GM23338 (cell line): Measurements from ENCODE around the gene FHIT. TPM values are rescaled to one million over a fixed set of nuclear protein-coding genes. Genes with fewer than 3 reads are reported as not detected.

Experiments used
- ATAC-seq: fragments of 200-7000 bp; cut with Tn5 transposase; 3 replicates; pipeline ENCODE4 v1.9.1; 2020
- DNase-seq: peaks from one replicate; pipeline ENCODE4 v3.0.0-alpha.2; 2015; ENCODE audit warnings: low spot score
- H2AFZ ChIP-seq: fragments of 200-600 bp; sonication (generic); 2 replicates; pipeline ENCODE4 v1.8.0; 2016; ENCODE audit warnings: antibody characterized with exemption, mild to moderate bottlenecking, moderate library complexity
- H3F3A ChIP-seq: fragments of 200-600 bp; sonication (generic); replicated peaks from 2 replicates; pipeline ENCODE4 v1.8.0; 2017; ENCODE audit warnings: antibody characterized with exemption, mixed run types, low read depth
- H3K27ac ChIP-seq: fragments of 200-600 bp; sonication (generic); 2 replicates; pipeline ENCODE4 v1.6.1; 2016; ENCODE audit warnings: low read depth
- H3K27me3 ChIP-seq: fragments of 200-600 bp; sonication (generic); 2 replicates; pipeline ENCODE4 v1.8.0; 2016; ENCODE audit warnings: mild to moderate bottlenecking, mixed run types, moderate library complexity; ENCODE audit not compliant: insufficient read depth
- H3K36me3 ChIP-seq: fragments of 200-600 bp; sonication (generic); 2 replicates; pipeline ENCODE4 v1.8.0; 2016; ENCODE audit warnings: mild to moderate bottlenecking; ENCODE audit not compliant: insufficient read depth
- H3K4me1 ChIP-seq: fragments of 200-600 bp; sonication (generic); 2 replicates; pipeline ENCODE4 v1.8.0; 2016; ENCODE audit warnings: mild to moderate bottlenecking, moderate library complexity; ENCODE audit not compliant: insufficient read depth
- H3K4me2 ChIP-seq: fragments of 200-600 bp; sonication (generic); 2 replicates; pipeline ENCODE4 v1.7.1; 2017; ENCODE audit warnings: mixed run types
- H3K4me3 ChIP-seq: fragments of 200-600 bp; sonication (generic); 2 replicates; pipeline ENCODE4 v1.6.1; 2016; ENCODE audit warnings: mixed run types
- H3K79me2 ChIP-seq: fragments of 200-600 bp; sonication (generic); replicated peaks from 2 replicates; pipeline ENCODE4 v1.8.0; 2017; ENCODE audit warnings: mild to moderate bottlenecking; ENCODE audit not compliant: insufficient read depth
- H3K9me2 ChIP-seq: fragments of 200-600 bp; sonication (generic); 2 replicates; pipeline ENCODE4 v1.8.0; 2017; ENCODE audit not compliant: insufficient read depth
- H4K20me1 ChIP-seq: fragments of 200-600 bp; sonication (generic); replicated peaks from 2 replicates; pipeline ENCODE4 v1.8.0; 2017; ENCODE audit warnings: mild to moderate bottlenecking; ENCODE audit not compliant: insufficient read depth
- H3K27ac Mint-ChIP-seq: 2 replicates; pipeline ENCODE4 v1.8.0; 2020; ENCODE audit warnings: inconsistent platforms, mild to moderate bottlenecking, moderate library complexity, mixed read lengths
- H3K27me3 Mint-ChIP-seq: 3 replicates; pipeline ENCODE4 v1.8.0; 2022; ENCODE audit warnings: low read depth, mild to moderate bottlenecking, moderate library complexity, mixed read lengths, inconsistent platforms; ENCODE audit not compliant: insufficient read depth, poor library complexity
- H3K36me3 Mint-ChIP-seq: 3 replicates; pipeline ENCODE4 v1.8.0; 2021; ENCODE audit warnings: low read depth, mild to moderate bottlenecking, inconsistent platforms, moderate library complexity, mixed read lengths
- H3K4me1 Mint-ChIP-seq: 3 replicates; pipeline ENCODE4 v1.8.0; 2020; ENCODE audit warnings: mild to moderate bottlenecking, inconsistent platforms, mixed read lengths
- H3K4me3 Mint-ChIP-seq: 3 replicates; pipeline ENCODE4 v1.8.0; 2021; ENCODE audit warnings: moderate library complexity, mild to moderate bottlenecking, inconsistent platforms, mixed read lengths
- H3K9me3 Mint-ChIP-seq: 3 replicates; pipeline ENCODE4 v1.8.0; 2020; ENCODE audit warnings: moderate library complexity, mild to moderate bottlenecking, inconsistent platforms, mixed read lengths
- EZH2 ChIP-seq: fragments of 200-600 bp; sonication (generic); IDR thresholded peaks from one replicate; pipeline ENCODE4 v1.8.0; 2017; ENCODE audit warnings: antibody characterized with exemption, mild to moderate bottlenecking, low read depth; ENCODE audit not compliant: unreplicated experiment
- JUNB ChIP-seq: IDR thresholded peaks from one replicate; pipeline ENCODE4 v1.6.1; 2016; ENCODE audit warnings: antibody characterized with exemption; ENCODE audit not compliant: unreplicated experiment
- NANOG ChIP-seq: IDR thresholded peaks from 2 replicates; pipeline ENCODE4 v1.6.1; 2016; ENCODE audit warnings: antibody characterized with exemption, borderline replicate concordance
- POLR2AphosphoS5 ChIP-seq: IDR thresholded peaks from 2 replicates; pipeline ENCODE4 v1.6.1; 2016; ENCODE audit warnings: antibody characterized with exemption, low read depth
- STAT1 ChIP-seq: IDR thresholded peaks from one replicate; pipeline ENCODE4 v1.6.1; 2016; ENCODE audit warnings: antibody characterized with exemption; ENCODE audit not compliant: unreplicated experiment
- ZNF114 ChIP-seq: fragments of 250-450 bp; sonication (Bioruptor Pico); IDR thresholded peaks from 2 replicates; pipeline ENCODE4 v1.5.0; 2020; ENCODE audit warnings: mild to moderate bottlenecking, moderate library complexity
- polyA plus RNA-seq: library from polyadenylated mRNA; unstranded; fragments of >200 nt; fragmentation: Nextera tagmentation; extraction: Ambion mirVana; gene quantifications from 2 replicates; pipeline ENCODE4 v1.2.1, GENCODE V29; 2016
- total RNA-seq: library from RNA; depleted of rRNA; stranded (reverse); fragments of >200 nt; shearing (Covaris generic); gene quantifications from 2 replicates; pipeline ENCODE4 v1.2.3, GENCODE V29; 2014
- TF ChIP-seq, protein P1 (sequence below): IDR thresholded peaks from 2 replicates; pipeline ENCODE4 v1.6.1; 2016; ENCODE audit warnings: antibody characterized with exemption
- TF ChIP-seq, protein P2 (sequence below): IDR thresholded peaks from one replicate; pipeline ENCODE4 v1.6.1; 2018; ENCODE audit warnings: antibody characterized with exemption; ENCODE audit not compliant: unreplicated experiment
- TF ChIP-seq, protein P3 (sequence below): fragments of 250-450 bp; sonication (Bioruptor Pico); IDR thresholded peaks from 2 replicates; pipeline ENCODE4 v1.5.0; 2020; ENCODE audit warnings: mild to moderate bottlenecking, moderate library complexity

Gene FHIT
- total and polyA plus RNA-seq, 2 experiments from 2014 or later = 3.0 to 8.3 TPM

DNA sequence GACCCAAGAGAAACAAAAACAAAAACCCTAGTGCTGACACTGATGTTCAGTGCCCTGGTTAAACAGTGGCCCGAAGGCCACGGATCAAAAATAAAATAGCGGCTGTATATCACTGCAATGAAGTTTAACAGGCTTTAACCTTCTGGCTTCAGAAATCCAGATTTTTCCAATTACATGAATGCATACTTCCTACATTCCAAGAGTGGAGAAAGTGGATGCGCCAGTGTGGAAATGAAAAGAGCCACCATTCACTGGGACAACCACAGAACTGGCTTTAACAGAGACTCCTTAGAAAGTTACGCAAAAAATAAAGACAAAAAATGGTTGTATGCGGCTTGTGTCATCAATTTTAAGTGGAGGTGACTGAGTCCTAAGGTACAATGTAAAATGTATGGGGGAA lies 522.2 kb downstream of the FHIT start:
- H3F3A ChIP-seq = no peaks in the 10 kb centered on the region
- Mint-ChIP-seq H3K27me3 (no peaks in the 10 kb centered on the region), H3K4me3 (no peak overlapping the region), H3K27ac (no peak overlapping the region), H3K9me3 (peaks cover 2% of the 10 kb centered on the region; the same call in 2 of the 3 replicates), H3K4me1 (no peaks in the 10 kb centered on the region), H3K36me3 (peaks cover 3% of the 10 kb centered on the region; the same call in 1 of the 3 replicates)
- no peaks in the 10 kb centered on the region for H3K36me3 ChIP-seq
- ATAC-seq (no peak), DNase-seq (no peak)
- no peaks in the 10 kb centered on the region for H3K4me1 ChIP-seq
- no peak overlapping the region for H3K4me2 ChIP-seq
- H3K27me3 ChIP-seq = no peaks in the 10 kb centered on the region
- H4K20me1 ChIP-seq = no peaks in the 10 kb centered on the region
- H2AFZ ChIP-seq = peak overlapping the region; percentile 39; the same call in 1 of the 2 replicates
- no peak for TF ChIP-seq JUNB
- TF ChIP-seq, protein P1, sequence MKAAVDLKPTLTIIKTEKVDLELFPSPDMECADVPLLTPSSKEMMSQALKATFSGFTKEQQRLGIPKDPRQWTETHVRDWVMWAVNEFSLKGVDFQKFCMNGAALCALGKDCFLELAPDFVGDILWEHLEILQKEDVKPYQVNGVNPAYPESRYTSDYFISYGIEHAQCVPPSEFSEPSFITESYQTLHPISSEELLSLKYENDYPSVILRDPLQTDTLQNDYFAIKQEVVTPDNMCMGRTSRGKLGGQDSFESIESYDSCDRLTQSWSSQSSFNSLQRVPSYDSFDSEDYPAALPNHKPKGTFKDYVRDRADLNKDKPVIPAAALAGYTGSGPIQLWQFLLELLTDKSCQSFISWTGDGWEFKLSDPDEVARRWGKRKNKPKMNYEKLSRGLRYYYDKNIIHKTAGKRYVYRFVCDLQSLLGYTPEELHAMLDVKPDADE = no peak
- TF ChIP-seq, protein P2, sequence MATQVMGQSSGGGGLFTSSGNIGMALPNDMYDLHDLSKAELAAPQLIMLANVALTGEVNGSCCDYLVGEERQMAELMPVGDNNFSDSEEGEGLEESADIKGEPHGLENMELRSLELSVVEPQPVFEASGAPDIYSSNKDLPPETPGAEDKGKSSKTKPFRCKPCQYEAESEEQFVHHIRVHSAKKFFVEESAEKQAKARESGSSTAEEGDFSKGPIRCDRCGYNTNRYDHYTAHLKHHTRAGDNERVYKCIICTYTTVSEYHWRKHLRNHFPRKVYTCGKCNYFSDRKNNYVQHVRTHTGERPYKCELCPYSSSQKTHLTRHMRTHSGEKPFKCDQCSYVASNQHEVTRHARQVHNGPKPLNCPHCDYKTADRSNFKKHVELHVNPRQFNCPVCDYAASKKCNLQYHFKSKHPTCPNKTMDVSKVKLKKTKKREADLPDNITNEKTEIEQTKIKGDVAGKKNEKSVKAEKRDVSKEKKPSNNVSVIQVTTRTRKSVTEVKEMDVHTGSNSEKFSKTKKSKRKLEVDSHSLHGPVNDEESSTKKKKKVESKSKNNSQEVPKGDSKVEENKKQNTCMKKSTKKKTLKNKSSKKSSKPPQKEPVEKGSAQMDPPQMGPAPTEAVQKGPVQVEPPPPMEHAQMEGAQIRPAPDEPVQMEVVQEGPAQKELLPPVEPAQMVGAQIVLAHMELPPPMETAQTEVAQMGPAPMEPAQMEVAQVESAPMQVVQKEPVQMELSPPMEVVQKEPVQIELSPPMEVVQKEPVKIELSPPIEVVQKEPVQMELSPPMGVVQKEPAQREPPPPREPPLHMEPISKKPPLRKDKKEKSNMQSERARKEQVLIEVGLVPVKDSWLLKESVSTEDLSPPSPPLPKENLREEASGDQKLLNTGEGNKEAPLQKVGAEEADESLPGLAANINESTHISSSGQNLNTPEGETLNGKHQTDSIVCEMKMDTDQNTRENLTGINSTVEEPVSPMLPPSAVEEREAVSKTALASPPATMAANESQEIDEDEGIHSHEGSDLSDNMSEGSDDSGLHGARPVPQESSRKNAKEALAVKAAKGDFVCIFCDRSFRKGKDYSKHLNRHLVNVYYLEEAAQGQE = no peak
- no peak for TF ChIP-seq ZNF114 (CRISPR knock-in tag)
- TF ChIP-seq NANOG = no peak
- TF ChIP-seq EZH2 = no peak
- TF ChIP-seq, protein P3, sequence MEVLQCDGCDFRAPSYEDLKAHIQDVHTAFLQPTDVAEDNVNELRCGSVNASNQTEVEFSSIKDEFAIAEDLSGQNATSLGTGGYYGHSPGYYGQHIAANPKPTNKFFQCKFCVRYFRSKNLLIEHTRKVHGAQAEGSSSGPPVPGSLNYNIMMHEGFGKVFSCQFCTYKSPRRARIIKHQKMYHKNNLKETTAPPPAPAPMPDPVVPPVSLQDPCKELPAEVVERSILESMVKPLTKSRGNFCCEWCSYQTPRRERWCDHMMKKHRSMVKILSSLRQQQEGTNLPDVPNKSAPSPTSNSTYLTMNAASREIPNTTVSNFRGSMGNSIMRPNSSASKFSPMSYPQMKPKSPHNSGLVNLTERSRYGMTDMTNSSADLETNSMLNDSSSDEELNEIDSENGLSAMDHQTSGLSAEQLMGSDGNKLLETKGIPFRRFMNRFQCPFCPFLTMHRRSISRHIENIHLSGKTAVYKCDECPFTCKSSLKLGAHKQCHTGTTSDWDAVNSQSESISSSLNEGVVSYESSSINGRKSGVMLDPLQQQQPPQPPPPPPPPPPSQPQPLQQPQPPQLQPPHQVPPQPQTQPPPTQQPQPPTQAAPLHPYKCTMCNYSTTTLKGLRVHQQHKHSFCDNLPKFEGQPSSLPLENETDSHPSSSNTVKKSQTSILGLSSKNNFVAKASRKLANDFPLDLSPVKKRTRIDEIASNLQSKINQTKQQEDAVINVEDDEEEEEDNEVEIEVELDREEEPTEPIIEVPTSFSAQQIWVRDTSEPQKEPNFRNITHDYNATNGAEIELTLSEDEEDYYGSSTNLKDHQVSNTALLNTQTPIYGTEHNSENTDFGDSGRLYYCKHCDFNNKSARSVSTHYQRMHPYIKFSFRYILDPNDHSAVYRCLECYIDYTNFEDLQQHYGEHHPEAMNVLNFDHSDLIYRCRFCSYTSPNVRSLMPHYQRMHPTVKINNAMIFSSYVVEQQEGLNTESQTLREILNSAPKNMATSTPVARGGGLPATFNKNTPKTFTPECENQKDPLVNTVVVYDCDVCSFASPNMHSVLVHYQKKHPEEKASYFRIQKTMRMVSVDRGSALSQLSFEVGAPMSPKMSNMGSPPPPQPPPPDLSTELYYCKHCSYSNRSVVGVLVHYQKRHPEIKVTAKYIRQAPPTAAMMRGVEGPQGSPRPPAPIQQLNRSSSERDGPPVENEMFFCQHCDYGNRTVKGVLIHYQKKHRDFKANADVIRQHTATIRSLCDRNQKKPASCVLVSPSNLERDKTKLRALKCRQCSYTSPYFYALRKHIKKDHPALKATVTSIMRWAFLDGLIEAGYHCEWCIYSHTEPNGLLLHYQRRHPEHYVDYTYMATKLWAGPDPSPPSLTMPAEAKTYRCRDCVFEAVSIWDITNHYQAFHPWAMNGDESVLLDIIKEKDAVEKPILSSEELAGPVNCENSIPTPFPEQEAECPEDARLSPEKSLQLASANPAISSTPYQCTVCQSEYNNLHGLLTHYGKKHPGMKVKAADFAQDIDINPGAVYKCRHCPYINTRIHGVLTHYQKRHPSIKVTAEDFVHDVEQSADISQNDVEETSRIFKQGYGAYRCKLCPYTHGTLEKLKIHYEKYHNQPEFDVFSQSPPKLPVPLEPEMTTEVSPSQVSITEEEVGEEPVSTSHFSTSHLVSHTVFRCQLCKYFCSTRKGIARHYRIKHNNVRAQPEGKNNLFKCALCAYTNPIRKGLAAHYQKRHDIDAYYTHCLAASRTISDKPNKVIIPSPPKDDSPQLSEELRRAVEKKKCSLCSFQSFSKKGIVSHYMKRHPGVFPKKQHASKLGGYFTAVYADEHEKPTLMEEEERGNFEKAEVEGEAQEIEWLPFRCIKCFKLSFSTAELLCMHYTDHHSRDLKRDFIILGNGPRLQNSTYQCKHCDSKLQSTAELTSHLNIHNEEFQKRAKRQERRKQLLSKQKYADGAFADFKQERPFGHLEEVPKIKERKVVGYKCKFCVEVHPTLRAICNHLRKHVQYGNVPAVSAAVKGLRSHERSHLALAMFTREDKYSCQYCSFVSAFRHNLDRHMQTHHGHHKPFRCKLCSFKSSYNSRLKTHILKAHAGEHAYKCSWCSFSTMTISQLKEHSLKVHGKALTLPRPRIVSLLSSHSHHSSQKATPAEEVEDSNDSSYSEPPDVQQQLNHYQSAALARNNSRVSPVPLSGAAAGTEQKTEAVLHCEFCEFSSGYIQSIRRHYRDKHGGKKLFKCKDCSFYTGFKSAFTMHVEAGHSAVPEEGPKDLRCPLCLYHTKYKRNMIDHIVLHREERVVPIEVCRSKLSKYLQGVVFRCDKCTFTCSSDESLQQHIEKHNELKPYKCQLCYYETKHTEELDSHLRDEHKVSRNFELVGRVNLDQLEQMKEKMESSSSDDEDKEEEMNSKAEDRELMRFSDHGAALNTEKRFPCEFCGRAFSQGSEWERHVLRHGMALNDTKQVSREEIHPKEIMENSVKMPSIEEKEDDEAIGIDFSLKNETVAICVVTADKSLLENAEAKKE (CRISPR knock-in tag) = no peak
- no peak for TF ChIP-seq STAT1
- TF ChIP-seq POLR2AphosphoS5 = no peak
- 0 out of 2 replicates have a peak, but pooled peaks cover 9% of the 10 kb centered on the region for H3K9me2 ChIP-seq
- no peak overlapping the region for H3K4me3 ChIP-seq
- no peaks in the 10 kb centered on the region for H3K79me2 ChIP-seq
- no peak overlapping the region for H3K27ac ChIP-seq
